SK-N-SH (cell line): Measurements from ENCODE around the gene SIGLEC9. TPM values are rescaled to one million over a fixed set of nuclear protein-coding genes. Genes with fewer than 3 reads are reported as not detected.

ENCODE experiments used
- CTCF ChIA-PET: fragments of 300-600, 350-600 bp; formaldehyde crosslinking; extraction: SDS; loops from one replicate; lab custom pipeline; 2021; lab: Yijun Ruan, JAX
- POLR2A ChIA-PET: fragments of 350-600 bp; sonication (Branson Sonifier 250); formaldehyde crosslinking; extraction: SDS; loops from one replicate; lab custom pipeline; 2020; ENCODE audit warnings: antibody characterized with exemption, inconsistent platforms; lab: Yijun Ruan, JAX
- DNase-seq: peaks from one replicate; pipeline ENCODE4 v3.0.0; 2012
- H2AFZ ChIP-seq: fragments of 200-600 bp; sonication (generic); 2 replicates; pipeline ENCODE4 v1.8.1; 2016; ENCODE audit warnings: antibody characterized with exemption, mild to moderate bottlenecking, low read depth
- H3F3A ChIP-seq: fragments of 200-600 bp; sonication (generic); replicated peaks from 2 replicates; pipeline ENCODE3; 2016; ENCODE audit warnings: antibody characterized with exemption, mild to moderate bottlenecking; ENCODE audit not compliant: insufficient read depth
- H3K27ac ChIP-seq, 2 experiments: fragments of 200-500 bp in 1 of 2; fragments of 200-600 bp in 1 of 2; sonication (Bioruptor generic) in 1 of 2; sonication (generic), shearing (Covaris generic) in 1 of 2; 2 replicates each; pipeline versions ENCODE4 v1.5.1 to v1.6.1; 2014 to 2016; ENCODE audit warnings: low read depth in 2 of 2, inconsistent platforms in 1 of 2, low read length in 1 of 2, mild to moderate bottlenecking in 1 of 2, mixed read lengths in 1 of 2
- H3K27me3 ChIP-seq: fragments of 200-600 bp; sonication (generic), shearing (Covaris generic); 2 replicates; pipeline ENCODE4 v1.6.1; 2016; ENCODE audit warnings: mixed run types; ENCODE audit not compliant: insufficient read depth
- H3K36me3 ChIP-seq, 2 experiments: fragments of 200-500 bp in 1 of 2; fragments of 200-600 bp in 1 of 2; sonication (Bioruptor generic) in 1 of 2; sonication (generic) in 1 of 2; replicated peaks in 1 of 2; 2 replicates each; pipeline versions ENCODE3 to v1.5.1; 2014 to 2016; ENCODE audit warnings: low read length in 1 of 2, mild to moderate bottlenecking in 1 of 2; ENCODE audit not compliant: insufficient read depth in 2 of 2, control insufficient read depth in 1 of 2
- H3K4me1 ChIP-seq, 2 experiments: fragments of 200-500 bp in 1 of 2; fragments of 200-600 bp in 1 of 2; sonication (Bioruptor generic) in 1 of 2; sonication (generic), shearing (Covaris generic) in 1 of 2; 2 replicates each; pipeline versions ENCODE4 v1.5.1 to v1.6.1; 2014 to 2016; ENCODE audit warnings: low read depth in 1 of 2, low read length in 1 of 2, mixed run types in 1 of 2; ENCODE audit not compliant: insufficient read depth in 2 of 2, control insufficient read depth in 1 of 2
- H3K4me2 ChIP-seq: fragments of 200-600 bp; sonication (generic), shearing (Covaris generic); 2 replicates; pipeline ENCODE4 v1.6.1; 2017; ENCODE audit warnings: mixed run types
- H3K4me3 ChIP-seq, 2 experiments: fragments of 200-500 bp in 1 of 2; fragments of 200-600 bp in 1 of 2; sonication (Bioruptor generic) in 1 of 2; sonication (generic), shearing (Covaris generic) in 1 of 2; 2 replicates each; pipeline versions ENCODE4 v1.5.1 to v1.8.1; 2014 to 2016; ENCODE audit warnings: low read depth in 2 of 2, inconsistent platforms in 1 of 2, low read length in 1 of 2, mild to moderate bottlenecking in 1 of 2, mixed read lengths in 1 of 2, moderate library complexity in 1 of 2
- H3K79me2 ChIP-seq: fragments of 200-600 bp; sonication (generic); 2 replicates; pipeline ENCODE4 v1.8.1; 2017; ENCODE audit warnings: mild to moderate bottlenecking; ENCODE audit not compliant: insufficient read depth
- H3K9ac ChIP-seq: fragments of 200-600 bp; sonication (generic); 2 replicates; pipeline ENCODE4 v1.6.1; 2017; ENCODE audit warnings: mixed run types
- H3K9me2 ChIP-seq: fragments of 200-600 bp; sonication (generic); 2 replicates; pipeline ENCODE4 v1.6.1; 2017; ENCODE audit warnings: mixed run types
- H3K9me3 ChIP-seq: fragments of 200-600 bp; sonication (generic); 2 replicates; pipeline ENCODE4 v1.6.1; 2017; ENCODE audit warnings: mixed run types, mild to moderate bottlenecking, moderate library complexity
- H4K20me1 ChIP-seq: fragments of 200-600 bp; sonication (generic); 2 replicates; pipeline ENCODE4 v1.6.1; 2017; ENCODE audit warnings: mild to moderate bottlenecking, mixed run types; ENCODE audit not compliant: insufficient read depth
- CTCF ChIP-seq: fragments of 200-600 bp; sonication (generic); IDR thresholded peaks from 2 replicates; pipeline ENCODE4 v1.6.1; 2017; ENCODE audit warnings: antibody characterized with exemption, mild to moderate bottlenecking, moderate library complexity
- ELF1 ChIP-seq: IDR thresholded peaks from 2 replicates; pipeline ENCODE4 v1.4.0; 2012
- EZH2phosphoT487 ChIP-seq: fragments of 200-600 bp; sonication (generic); IDR thresholded peaks from 2 replicates; pipeline ENCODE4 v1.6.1; 2017; ENCODE audit warnings: low read depth, mixed run types, mild to moderate bottlenecking, antibody characterized with exemption, moderate library complexity, borderline replicate concordance
- FOXM1 ChIP-seq: IDR thresholded peaks from 2 replicates; pipeline ENCODE4 v1.4.0; 2012; ENCODE audit warnings: low read depth, mild to moderate bottlenecking
- MEF2A ChIP-seq: IDR thresholded peaks from 2 replicates; pipeline ENCODE4 v1.4.0; 2012; ENCODE audit warnings: low read depth, borderline replicate concordance
- MXI1 ChIP-seq: IDR thresholded peaks from 2 replicates; pipeline ENCODE4 v1.6.1; 2012; ENCODE audit warnings: mild to moderate bottlenecking, low read depth, low read length, improper control_type of control experiment
- RAD21 ChIP-seq: IDR thresholded peaks from 2 replicates; pipeline ENCODE4 v1.6.1; 2012; ENCODE audit warnings: mild to moderate bottlenecking, low read length
- RCOR1 ChIP-seq: fragments of 150-350 bp; IDR thresholded peaks from 2 replicates; pipeline ENCODE4 v1.6.1; 2017; ENCODE audit warnings: antibody characterized with exemption, low read length
- REST ChIP-seq: IDR thresholded peaks from 2 replicates; pipeline ENCODE4 v1.6.1; 2012; ENCODE audit warnings: mild to moderate bottlenecking, low read depth, low read length, moderate library complexity
- RFX5 ChIP-seq: IDR thresholded peaks from 2 replicates; pipeline ENCODE4 v1.6.1; 2012; ENCODE audit warnings: mild to moderate bottlenecking, improper control_type of control experiment, low read length
- RXRA ChIP-seq: IDR thresholded peaks from 2 replicates; pipeline ENCODE4 v1.4.0; 2012; ENCODE audit warnings: low read depth, mild to moderate bottlenecking, borderline replicate concordance
- TAF1 ChIP-seq: IDR thresholded peaks from 2 replicates; pipeline ENCODE4 v1.6.1; 2012; ENCODE audit warnings: low read depth, mild to moderate bottlenecking, low read length, moderate library complexity, borderline replicate concordance
- TEAD4 ChIP-seq: IDR thresholded peaks from 2 replicates; pipeline ENCODE4 v1.4.0; 2012; ENCODE audit warnings: mild to moderate bottlenecking, borderline replicate concordance; ENCODE audit not compliant: insufficient read depth
- WGBS: methylation state at CpG from one replicate; pipeline ENCODE4 v1.1.6; 2017; ENCODE audit warnings: low lambda C conversion rate; 5-methylcytosine and 5-hydroxymethylcytosine counted together
- polyA plus RNA-seq, 3 experiments: library from polyadenylated mRNA; depleted of rRNA; stranded (reverse); fragments of >200 nt; gene quantifications; 2 replicates each; pipeline ENCODE4 v1.2.3, GENCODE V29; 2012

Gene SIGLEC9
- polyA plus RNA-seq, 1 of the 3 experiments (the other 2 are of a cell fraction), result not detected

- peaks cover 2 to 13% of the 10 kb centered on the region in 2 experiments for H3K36me3 ChIP-seq
- H4K20me1 ChIP-seq, result peaks cover 10% of the 10 kb centered on the region; the same call in 1 of the 2 replicates
- no peaks in the 10 kb centered on the region for H3K9me3 ChIP-seq
- WGBS, result 35% methylated on average over 15 of the region's 15 CpGs
- no peaks in the 10 kb centered on the region; a peak in 1 of 4 replicates for H3K4me1 ChIP-seq
- H3K79me2 ChIP-seq, result no peaks in the 10 kb centered on the region
- ChIA-PET CTCF (interaction anchor here (0.6 to 4.2 kb wide), 10 partner anchors 9 to 78 kb away, joined by 3 to 30 read pairs (median 4); no protein-coding TSS in a partner anchor), POLR2A (interaction anchor here (0.5 kb wide), 1 partner anchor 150 kb away, joined by 3 read pairs; no protein-coding TSS in a partner anchor)
- TF ChIP-seq FOXM1 (no peak), RAD21 (peak; percentile 63), REST (no peak), CTCF (peak; percentile 74), RXRA (no peak), MEF2A (no peak), EZH2phosphoT487 (no peak), MXI1 (no peak), TEAD4 (no peak), ELF1 (no peak), RCOR1 (no peak), TAF1 (no peak), RFX5 (no peak)
- no peak overlapping the region for H3K27ac ChIP-seq
- no peaks in the 10 kb centered on the region for H3K9me2 ChIP-seq
- no peak overlapping the region for H2AFZ ChIP-seq
- H3K4me2 ChIP-seq, result no peak overlapping the region
- peak; percentile 89 for DNase-seq
- no peak overlapping the region; a peak in 1 of 4 replicates for H3K4me3 ChIP-seq
- no peaks in the 10 kb centered on the region for H3K27me3 ChIP-seq
- H3F3A ChIP-seq, result no peaks in the 10 kb centered on the region
- H3K9ac ChIP-seq, result no peak overlapping the region
Measured at GRCh38 chr19:51094696-51095279, 29.9 kb upstream of the SIGLEC9 start.
